Gastroesophageal sphincter (tissue), 4 donors: ENCODE measurements around the gene ZCCHC4. TPM values are rescaled to one million over a fixed set of nuclear protein-coding genes. Genes with fewer than 3 reads are reported as not detected.
A peak's percentile ranks its signal among the peaks of the same experiment; 100 is the strongest.

Experiments used
- ATAC-seq: fragments of 150-250 bp; one replicate; pipeline ENCODE4 v1.9.1; 2016; ENCODE audit warnings: mild to moderate bottlenecking, moderate library complexity
- H3K27ac ChIP-seq, 4 donors: fragments of 200-600 bp; sonication (generic) in 3 of 4; 1 replicate in 3 of 4; 2 replicates in 1 of 4; pipeline ENCODE4 v1.5.1; 2016 to 2019
- H3K27me3 ChIP-seq: fragments of 200-600 bp; sonication (generic); one replicate; pipeline ENCODE4 v1.5.1; 2019
- H3K36me3 ChIP-seq, 2 donors: fragments of 200-600 bp; sonication (generic); one replicate each; pipeline ENCODE4 v1.5.1; 2019; ENCODE audit warnings: control low read depth in 1 of 2
- H3K4me1 ChIP-seq, 3 donors: fragments of 200-600 bp; sonication (generic); 1 replicate in 2 of 3; 2 replicates in 1 of 3; pipeline ENCODE4 v1.5.1; 2016 to 2019; ENCODE audit warnings: control low read depth in 2 of 3
- H3K4me3 ChIP-seq, 2 donors: fragments of 200-600 bp; sonication (generic); one replicate each; pipeline ENCODE4 v1.5.1; 2019; ENCODE audit warnings: mild to moderate bottlenecking in 1 of 2, moderate library complexity in 1 of 2
- H3K9me3 ChIP-seq, 3 donors: fragments of 200-600 bp; sonication (generic); one replicate each; pipeline ENCODE4 v1.5.1; 2017 to 2019; ENCODE audit warnings: control low read depth in 2 of 3
- CTCF ChIP-seq, 4 experiments: fragments of 200-600 bp in 2 of 4; fragments of 450-650 bp in 2 of 4; sonication (generic) in 1 of 4; IDR thresholded peaks; one replicate each; pipeline ENCODE4 v1.5.1; 2017 to 2019; ENCODE audit warnings: antibody characterized with exemption in 4 of 4, mild to moderate bottlenecking in 2 of 4, moderate library complexity in 2 of 4
- EP300 ChIP-seq: sonication (generic); formaldehyde crosslinking; IDR thresholded peaks from one replicate; pipeline ENCODE4 v1.6.1; 2017; ENCODE audit warnings: antibody characterized with exemption, mild to moderate bottlenecking
- POLR2A ChIP-seq, 2 donors: fragments of 450-650 bp; IDR thresholded peaks; one replicate each; pipeline ENCODE4 v1.6.1; 2017; ENCODE audit warnings: antibody characterized with exemption in 2 of 2, mild to moderate bottlenecking in 2 of 2, moderate library complexity in 1 of 2
- POLR2AphosphoS5 ChIP-seq: sonication (generic); formaldehyde crosslinking; IDR thresholded peaks from one replicate; pipeline ENCODE4 v1.6.1; 2017; ENCODE audit warnings: antibody characterized with exemption
- WGBS, 2 donors: methylation state at CpG; one replicate each; pipeline ENCODE4 v1.1.5; 2018; ENCODE audit warnings: low coverage in 1 of 2; 5-methylcytosine and 5-hydroxymethylcytosine counted together
- total RNA-seq, 4 donors: library from RNA; depleted of rRNA; stranded (reverse); fragments of >200 nt; gene quantifications; one replicate each; pipeline ENCODE4 v1.1.0, GENCODE V29; 2016

The ZCCHC4 gene
- total RNA-seq, 4 donors from 2014 or later = 9.5 to 15.3 (median 11.5) TPM

- 32 to 72% methylated on average over 11 to 12 of the region's 12 CpGs for WGBS, 2 donors
- peak overlapping the region in 1 of 2 donors; percentile 20 for H3K4me3 ChIP-seq
Observed at GRCh38 chr4:25330905-25331808, 18.6 kb downstream of the ZCCHC4 start.

GRCh38 chr4:25343671-25344070, 31.1 kb downstream of the ZCCHC4 start:
- Histone ChIP-seq H3K27ac (no peak overlapping the region), H3K27me3 (no peaks in the 10 kb centered on the region), H3K4me1 (no peaks in the 10 kb centered on the region), H3K4me3 (no peak overlapping the region), H3K9me3 (no peaks in the 10 kb centered on the region), H3K36me3 (peaks cover 0 to 32% of the 10 kb centered on the region in 2 donors)
- ATAC-seq = no peak
- 94 to 97% methylated on average over 2 of the region's 2 CpGs for WGBS, 2 donors
- TF ChIP-seq EP300 (no peak), POLR2AphosphoS5 (no peak), POLR2A (IDR thresholded peaks at IDR 0.05) (no peak), CTCF (IDR thresholded peaks at IDR 0.05) (no peak)

More at GRCh38 chr4:25330905-25331808, 18.6 kb downstream of the ZCCHC4 start:
- peaks cover 0 to 20% (median 0%) of the 10 kb centered on the region in 3 donors for H3K4me1 ChIP-seq
- no peak overlapping the region for H3K27ac ChIP-seq
- H3K36me3 ChIP-seq = peaks cover 0 to 26% of the 10 kb centered on the region in 2 donors
- no peaks in the 10 kb centered on the region for H3K27me3 ChIP-seq
- no peaks in the 10 kb centered on the region for H3K9me3 ChIP-seq
- TF ChIP-seq POLR2A (IDR thresholded peaks at IDR 0.05) = no peak
- TF ChIP-seq POLR2AphosphoS5 = no peak
- TF ChIP-seq CTCF (IDR thresholded peaks at IDR 0.05) = no peak
- TF ChIP-seq EP300 = no peak
- ATAC-seq = no peak

GRCh38 chr4:25345744-25346143, 33.2 kb downstream of the ZCCHC4 start:
- Histone ChIP-seq H3K36me3 (peaks cover 0 to 35% of the 10 kb centered on the region in 2 donors), H3K4me3 (no peak overlapping the region), H3K4me1 (no peaks in the 10 kb centered on the region), H3K27me3 (no peaks in the 10 kb centered on the region), H3K9me3 (no peaks in the 10 kb centered on the region), H3K27ac (no peak overlapping the region)
- no peak for ATAC-seq
- 50 to 62% methylated on average over 4 to 5 of the region's 5 CpGs for WGBS, 2 donors
- no peak for TF ChIP-seq POLR2AphosphoS5
- no peak for TF ChIP-seq EP300
- TF ChIP-seq POLR2A (IDR thresholded peaks at IDR 0.05) = no peak
- TF ChIP-seq CTCF (IDR thresholded peaks at IDR 0.05) = no peak

- Histone ChIP-seq H3K4me3 (no peak overlapping the region), H3K27ac (no peak overlapping the region), H3K36me3 (peaks cover 0 to 36% of the 10 kb centered on the region in 2 donors), H3K4me1 (no peaks in the 10 kb centered on the region), H3K9me3 (no peaks in the 10 kb centered on the region), H3K27me3 (no peaks in the 10 kb centered on the region)
- WGBS, 2 donors = 83 to 89% methylated on average over 2 to 3 of the region's 3 CpGs
- no peak for ATAC-seq
- TF ChIP-seq POLR2A (IDR thresholded peaks at IDR 0.05) (no peak), EP300 (no peak), POLR2AphosphoS5 (no peak), CTCF (IDR thresholded peaks at IDR 0.05) (no peak)
Observed at GRCh38 chr4:25346913-25347312, 34.3 kb downstream of the ZCCHC4 start.

GRCh38 chr4:25347473-25347872, 34.9 kb downstream of the ZCCHC4 start:
- 40 to 57% methylated on average over 1 to 2 of the region's 2 CpGs for WGBS, 2 donors
- ATAC-seq = no peak
- Histone ChIP-seq H3K27ac (no peak overlapping the region), H3K9me3 (no peaks in the 10 kb centered on the region), H3K27me3 (no peaks in the 10 kb centered on the region), H3K36me3 (peaks cover 0 to 39% of the 10 kb centered on the region in 2 donors), H3K4me1 (no peaks in the 10 kb centered on the region), H3K4me3 (no peak overlapping the region)
- TF ChIP-seq EP300 = no peak
